GM13977 (cell line): Measurements from ENCODE around the gene MARVELD1.

Experiments used
- DNase-seq: peaks from one replicate; pipeline ENCODE4 v3.0.0; 2012; ENCODE audit warnings: low spot score
- CTCF ChIP-seq: IDR thresholded peaks from 2 replicates; pipeline ENCODE4 v1.5.1; 2012; ENCODE audit warnings: mild to moderate bottlenecking, control low read depth; ENCODE audit not compliant: insufficient read depth; ENCODE audit errors: extremely low read depth, missing control alignments
- in situ Hi-C: fragments of 300-500 bp; cut with MboI; formaldehyde crosslinking; loops from one replicate; pipeline ENCODE4 v1.12.0; 2022; ENCODE audit warnings: low sequenced_read_pairs, low pct_unique_long_range_greater_than_20kb, mixed read lengths, inconsistent platforms; ENCODE audit not compliant: unreplicated experiment

Gene MARVELD1

GRCh38 chr10:97714401-97715258, 1.1 kb downstream of the MARVELD1 start:
- peak; percentile 58 for DNase-seq
- TF ChIP-seq CTCF, result no peak
- in situ Hi-C loops, result no loop called here

GRCh38 chr10:97715259-97715874, 1.8 kb downstream of the MARVELD1 start:
- in situ Hi-C loops, result no loop called here
- TF ChIP-seq CTCF, result no peak
- no peak for DNase-seq

- DNase-seq, result no peak
- TF ChIP-seq CTCF, result no peak
- in situ Hi-C loops, result no loop called here
Observed at GRCh38 chr10:97717627-97718026, 4.1 kb downstream of the MARVELD1 start.

- no peak for DNase-seq
- TF ChIP-seq CTCF, result no peak
- in situ Hi-C loops, result no loop called here
Observed at GRCh38 chr10:97718178-97718577, 4.6 kb downstream of the MARVELD1 start.

- no peak for TF ChIP-seq CTCF
- in situ Hi-C loops, result no loop called here
- DNase-seq, result no peak
Observed at GRCh38 chr10:97718659-97719142, 5.2 kb downstream of the MARVELD1 start.

GRCh38 chr10:97719602-97720001, 6.1 kb downstream of the MARVELD1 start:
- no peak for TF ChIP-seq CTCF

More at GRCh38 chr10:97719602-97720001, 6.1 kb downstream of the MARVELD1 start:
- in situ Hi-C loops, result loop anchor here (10.0 kb wide), 1 partner anchor 45 kb away; no protein-coding TSS in a partner anchor
- DNase-seq, result no peak
